HG03039 (cell line): ENCODE results near the gene BLCAP.
"Not testable (repeated sequence)": the region's sequence is repeated elsewhere in the genome, so short reads cannot be mapped to it uniquely, and the experiment has no call there.

Experiments used
- ATAC-seq: cut with Tn5 transposase; IDR thresholded peaks from one replicate; pipeline ENCODE4 v1.9.1; 2021; ENCODE audit warnings: mild to moderate bottlenecking, moderate library complexity; ENCODE audit not compliant: unreplicated experiment

BLCAP gene

GRCh38 chr20:37558306-37558705 lies 30.6 kb upstream of the BLCAP start:
- ATAC-seq, result no peak

DNA sequence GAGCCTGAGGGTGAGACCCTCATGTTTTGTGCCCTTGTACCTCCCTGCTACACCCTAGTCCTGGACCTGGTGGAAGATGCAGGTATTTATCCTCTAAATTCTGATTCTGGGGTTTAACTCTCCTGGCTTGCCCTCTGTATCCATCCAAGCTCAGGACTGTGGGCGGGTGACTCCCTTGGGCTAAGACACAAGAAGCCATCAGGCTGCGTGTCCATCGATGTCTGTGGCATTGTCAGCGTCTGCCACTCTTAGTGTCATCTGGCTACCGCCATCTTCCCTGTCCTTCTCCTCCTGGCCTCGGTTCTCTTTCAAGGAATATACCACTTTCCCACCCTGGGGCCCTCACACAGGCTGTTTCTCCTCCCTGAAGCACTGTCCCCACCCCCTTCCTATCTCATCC lies 28.9 kb upstream of the BLCAP start:
- ATAC-seq, result no peak

- ATAC-seq, result not testable (repeated sequence)
Measured at GRCh38 chr20:37554721-37555298, 27.1 kb upstream of the BLCAP start.

GRCh38 chr20:37552415-37552814 lies 24.7 kb upstream of the BLCAP start:
- ATAC-seq, result no peak

DNA sequence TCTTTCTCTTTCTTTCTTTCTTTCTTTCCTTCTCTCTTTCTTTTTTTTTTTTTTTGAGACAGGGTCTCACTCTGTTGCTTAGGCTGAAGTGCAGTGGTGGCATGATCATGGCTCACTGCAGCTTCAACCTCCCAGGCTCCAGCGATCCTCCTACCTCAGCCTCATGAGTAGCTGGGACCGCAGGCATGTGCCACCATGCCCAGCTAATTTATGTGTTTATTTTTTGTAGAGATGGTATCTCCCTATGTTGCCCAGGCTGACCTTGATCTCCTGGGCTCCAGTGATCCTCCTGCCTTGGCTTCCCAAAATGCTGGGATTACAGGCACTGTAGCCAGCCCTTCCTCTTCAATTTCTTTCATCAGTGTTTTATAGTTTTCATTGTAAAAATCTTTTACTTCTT lies 24.0 kb upstream of the BLCAP start:
- not testable (repeated sequence) for ATAC-seq

DNA sequence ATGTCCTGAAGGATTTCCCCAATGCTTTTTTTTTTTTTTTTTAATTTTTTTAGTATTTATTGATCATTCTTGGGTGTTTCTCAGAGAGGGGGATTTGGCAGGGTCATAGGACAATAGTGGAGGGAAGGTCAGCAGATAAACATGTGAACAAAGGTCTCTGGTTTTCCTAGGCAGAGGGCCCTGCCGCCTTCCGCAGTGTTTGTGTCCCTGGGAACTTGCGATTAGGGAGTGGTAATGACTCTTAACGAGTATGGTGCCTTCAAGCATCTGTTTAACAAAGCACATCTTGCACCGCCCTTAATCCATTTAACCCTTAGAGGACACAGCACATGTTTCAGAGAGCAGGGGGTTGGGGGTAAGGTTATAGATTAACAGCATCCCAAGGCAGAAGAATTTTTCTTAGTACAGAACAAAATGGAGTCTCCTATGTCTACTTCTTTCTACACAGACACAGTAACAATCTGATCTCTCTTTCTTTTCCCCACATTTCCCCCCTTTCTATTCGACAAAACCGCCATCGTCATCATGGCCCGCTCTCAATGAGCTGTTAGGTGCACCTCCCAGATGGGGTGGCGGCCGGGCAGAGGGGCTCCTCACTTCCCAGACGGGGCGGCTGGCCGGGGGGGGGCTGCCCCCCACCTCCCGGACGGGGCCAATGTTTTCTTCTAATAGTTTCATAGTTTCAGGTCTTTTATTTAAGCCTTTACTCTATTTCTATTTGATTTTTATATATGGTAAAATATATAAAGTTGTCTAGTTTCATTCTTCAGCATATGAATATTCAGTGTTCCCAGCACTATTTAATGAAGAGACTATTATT lies 22.6 kb upstream of the BLCAP start:
- ATAC-seq, result not testable (repeated sequence)

DNA sequence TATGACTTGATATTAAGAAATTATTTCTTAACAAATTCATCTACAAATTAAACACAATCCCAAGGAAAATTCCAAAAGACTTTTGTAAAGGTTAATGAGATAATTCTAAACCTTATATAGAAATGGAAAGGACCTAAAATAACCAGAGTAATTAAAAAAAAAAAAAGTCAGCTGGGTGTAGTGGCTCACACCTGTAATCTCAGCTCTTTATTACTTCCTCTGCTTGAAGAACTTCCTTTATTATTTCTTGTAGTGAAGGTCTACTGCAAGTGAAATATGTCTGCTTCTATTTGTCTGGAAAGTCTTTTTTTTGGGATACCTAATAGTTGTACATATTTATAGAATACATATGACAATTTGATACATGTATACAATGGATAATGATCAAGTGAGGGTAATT lies 20.2 kb upstream of the BLCAP start:
- no peak for ATAC-seq

DNA sequence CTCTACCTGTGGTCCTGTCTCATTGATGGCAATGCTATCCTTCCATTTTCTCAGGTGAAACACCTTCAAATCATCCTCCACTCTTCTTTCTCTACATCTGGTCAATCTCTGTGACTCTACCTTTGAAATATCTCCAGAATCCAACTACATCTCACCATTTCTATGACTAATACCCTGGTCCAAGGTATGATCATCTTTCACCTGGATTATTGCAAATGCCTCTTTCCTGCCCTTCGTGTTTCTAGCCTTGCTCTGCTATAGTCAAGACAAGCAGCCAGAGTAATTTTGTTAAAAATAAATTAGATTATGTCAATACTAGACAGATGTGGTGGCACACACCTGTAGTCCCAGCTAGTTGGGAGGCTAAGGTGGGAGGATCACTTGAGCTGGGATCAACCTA lies 17.8 kb upstream of the BLCAP start:
- ATAC-seq, result no peak

DNA sequence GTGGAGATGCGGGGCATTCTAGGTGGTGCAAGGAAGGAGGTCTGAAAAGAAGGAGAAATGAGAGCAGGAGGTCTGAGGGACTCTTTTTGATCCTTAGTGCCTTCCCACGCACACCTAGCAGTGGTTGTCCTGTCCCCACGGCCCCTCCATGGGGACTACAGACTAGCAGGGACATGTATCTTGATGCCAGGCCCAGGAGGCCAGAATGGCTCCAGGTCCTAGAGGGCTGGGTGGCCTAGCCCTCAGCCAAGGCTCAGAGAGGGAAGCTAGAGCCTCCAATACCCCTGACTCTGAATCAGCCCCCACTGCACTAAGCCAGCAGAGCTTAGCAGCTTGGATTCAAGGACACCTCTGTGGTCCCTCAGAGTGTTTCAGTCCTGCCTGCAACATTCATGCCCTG lies 16.7 kb upstream of the BLCAP start:
- ATAC-seq, result no peak

- ATAC-seq, result no peak
Measured at GRCh38 chr20:37543828-37544227, 16.2 kb upstream of the BLCAP start.

GRCh38 chr20:37542281-37542680 lies 14.6 kb upstream of the BLCAP start:
- no peak for ATAC-seq

DNA sequence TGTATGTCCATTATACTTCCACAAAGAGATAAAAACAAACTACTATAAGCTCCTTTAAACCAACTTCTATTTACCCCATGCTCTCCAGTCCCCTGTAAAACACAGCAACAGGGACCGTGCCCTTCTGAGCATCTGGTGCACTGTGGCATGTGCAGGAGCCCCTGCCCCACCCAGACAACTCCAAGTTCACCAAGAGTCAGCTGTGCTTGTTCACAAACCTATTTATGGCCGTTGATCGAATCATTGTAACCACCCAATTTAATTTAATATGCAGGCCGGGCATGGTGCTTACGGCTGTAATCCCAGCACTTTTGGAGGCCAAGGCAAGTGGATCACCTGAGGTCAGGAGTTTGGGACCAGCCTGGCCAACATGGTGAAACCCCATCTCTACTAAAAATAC lies 13.7 kb upstream of the BLCAP start:
- ATAC-seq, result no peak

GRCh38 chr20:37540838-37541237 lies 13.2 kb upstream of the BLCAP start:
- not testable (repeated sequence) for ATAC-seq

DNA sequence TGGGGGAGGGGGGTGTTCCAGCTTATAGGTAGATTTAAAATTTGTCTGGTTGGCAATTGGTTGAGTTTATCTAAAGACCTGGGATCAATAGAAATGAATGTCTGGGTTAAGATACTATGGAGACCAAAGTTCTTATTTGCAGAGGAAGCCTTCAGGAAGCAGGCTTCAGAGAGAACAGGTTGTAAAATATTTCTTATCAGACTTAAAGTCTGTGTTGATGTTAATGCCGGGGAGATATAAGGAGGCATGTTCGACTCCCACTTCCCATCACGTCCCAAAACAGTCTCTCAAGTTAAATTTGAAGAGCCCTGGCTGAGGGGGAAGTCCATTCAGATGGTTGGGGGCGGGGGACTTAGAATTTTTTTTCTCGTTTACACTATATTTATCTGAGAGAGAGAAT lies 12.3 kb upstream of the BLCAP start:
- no peak for ATAC-seq

- ATAC-seq, result no peak
Measured at GRCh38 chr20:37539424-37539823, 11.7 kb upstream of the BLCAP start.

DNA sequence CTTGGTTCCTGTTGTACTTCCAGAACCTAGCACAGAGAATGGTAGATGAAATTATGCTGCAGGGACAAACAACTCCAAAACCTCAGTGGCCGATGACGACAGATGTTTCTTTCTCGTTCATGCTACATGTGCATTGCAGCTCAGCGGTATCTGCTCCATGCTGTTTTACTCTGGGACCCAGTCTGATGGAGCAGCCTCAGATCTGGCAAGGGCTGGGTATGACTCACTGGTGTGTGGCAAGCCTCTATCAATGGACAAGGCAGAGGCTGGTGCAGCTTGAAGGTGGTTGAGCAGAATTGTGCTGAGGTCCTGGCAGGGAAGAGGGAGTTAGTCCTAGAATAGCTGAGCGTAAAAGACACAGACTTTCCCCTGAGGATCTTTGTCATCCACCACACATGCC lies 10.3 kb upstream of the BLCAP start:
- ATAC-seq, result no peak

DNA sequence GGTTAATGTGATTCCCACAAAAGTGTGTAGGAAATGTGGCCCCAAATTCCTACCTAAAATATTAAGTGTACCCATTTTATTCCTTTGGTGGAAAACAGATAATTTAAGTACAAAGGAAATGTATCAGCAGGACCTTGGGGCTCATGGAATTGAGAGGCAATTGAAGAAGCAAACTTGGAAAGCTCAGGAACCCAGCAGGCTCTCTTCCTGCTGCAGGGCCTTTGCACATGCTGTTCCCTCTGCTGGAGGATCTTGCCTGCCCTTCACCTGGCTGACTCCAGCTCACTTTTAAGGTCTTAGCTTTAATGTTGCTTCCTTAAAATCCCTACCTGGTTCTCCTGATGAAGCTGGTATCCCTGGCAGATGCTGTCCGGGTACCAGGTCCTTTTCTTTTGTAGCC lies 9.8 kb upstream of the BLCAP start:
- ATAC-seq, result no peak

- no peak for ATAC-seq
Measured at GRCh38 chr20:37535443-37536132, 7.9 kb upstream of the BLCAP start.

GRCh38 chr20:37534401-37535157 lies 6.9 kb upstream of the BLCAP start:
- ATAC-seq, result no peak

DNA sequence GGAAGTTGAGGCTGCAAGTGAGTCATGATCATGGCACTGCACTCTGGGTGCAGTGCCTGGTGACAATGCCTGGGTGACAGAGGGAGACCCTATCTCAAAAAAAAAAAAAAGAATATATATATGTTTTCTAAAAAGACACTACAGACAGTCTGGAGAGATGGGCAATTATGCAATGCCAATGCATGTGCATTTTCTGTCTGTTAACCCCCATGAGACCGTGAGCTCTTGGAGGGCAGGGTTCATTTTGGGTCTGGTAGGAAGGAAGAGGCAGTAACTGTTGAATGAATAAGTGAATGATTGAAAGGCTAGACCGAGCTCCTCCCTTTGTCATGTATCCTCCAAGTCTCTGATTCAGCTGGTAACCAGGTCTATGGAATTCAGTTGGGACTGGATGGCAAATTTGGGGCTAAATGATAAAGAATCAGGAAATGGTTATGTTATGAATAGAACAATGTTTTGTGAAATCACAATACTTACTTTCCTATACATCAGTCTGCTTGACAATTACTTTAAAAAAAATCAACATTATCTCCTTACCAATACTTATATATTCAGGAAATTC lies 5.6 kb upstream of the BLCAP start:
- ATAC-seq, result no peak

DNA sequence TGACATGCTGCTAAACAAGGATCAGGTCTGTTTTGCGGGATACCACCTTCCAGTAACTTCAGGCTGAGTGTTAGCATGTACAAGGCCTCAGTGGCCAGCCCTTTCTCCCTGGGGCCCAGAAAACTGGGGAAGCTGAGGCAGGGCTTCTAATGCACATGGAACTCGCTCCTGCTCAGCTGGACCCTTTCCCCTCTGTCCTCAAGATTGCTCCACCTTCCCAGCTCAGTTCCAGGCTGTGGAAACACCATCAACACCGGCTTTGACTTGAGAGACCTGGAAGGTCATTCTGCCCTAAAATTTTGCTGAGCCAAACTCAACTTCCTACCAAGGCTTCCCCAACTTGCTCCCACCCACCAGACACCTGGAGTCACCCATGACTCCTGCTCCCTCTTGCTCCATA lies 4.2 kb upstream of the BLCAP start:
- no peak for ATAC-seq
